Measurements from ENCODE around the gene CDYL.

DNA sequence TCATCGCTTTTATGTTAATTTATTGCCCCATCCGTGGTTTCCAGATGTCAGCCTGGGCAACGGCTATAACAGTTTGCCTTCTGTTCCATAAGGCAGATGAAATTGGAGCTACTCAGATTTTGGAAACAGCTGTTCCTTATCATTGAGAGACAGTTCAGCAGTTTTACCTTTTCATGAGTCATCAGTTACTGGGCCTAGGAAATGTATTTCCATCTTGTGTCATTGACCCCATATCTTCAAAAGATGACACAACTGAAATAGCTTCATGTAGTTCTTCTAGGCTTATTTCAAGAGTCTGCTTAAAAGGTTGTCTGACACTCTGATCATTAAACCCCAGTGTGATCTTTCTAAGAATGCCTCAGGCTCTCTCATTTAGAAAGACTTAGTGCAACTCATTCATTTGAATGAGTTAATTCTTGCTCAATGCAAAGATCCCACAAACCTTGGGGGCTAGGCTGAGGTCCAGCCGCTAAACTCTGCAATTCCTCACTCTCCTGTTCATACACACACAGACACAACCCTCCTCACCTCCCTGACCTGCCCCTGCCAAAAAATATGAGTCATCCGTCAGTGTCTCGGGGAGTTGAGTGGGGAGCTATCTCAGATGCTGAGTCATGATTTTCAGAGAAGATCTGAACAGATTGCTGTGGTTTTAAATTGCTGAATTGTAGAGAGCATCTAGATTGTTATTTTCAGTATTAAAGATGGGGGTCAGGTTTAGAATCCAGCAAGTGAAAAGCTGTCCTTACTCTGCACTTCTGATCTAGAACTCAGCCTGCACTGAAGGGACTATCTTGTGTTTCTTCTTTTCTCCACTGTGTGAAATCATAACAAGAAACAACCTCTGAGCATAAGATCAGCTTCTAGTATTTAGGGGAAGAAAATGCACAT is 165.8 kb downstream of the CDYL start:
- TF ChIP-seq, protein P1, sequence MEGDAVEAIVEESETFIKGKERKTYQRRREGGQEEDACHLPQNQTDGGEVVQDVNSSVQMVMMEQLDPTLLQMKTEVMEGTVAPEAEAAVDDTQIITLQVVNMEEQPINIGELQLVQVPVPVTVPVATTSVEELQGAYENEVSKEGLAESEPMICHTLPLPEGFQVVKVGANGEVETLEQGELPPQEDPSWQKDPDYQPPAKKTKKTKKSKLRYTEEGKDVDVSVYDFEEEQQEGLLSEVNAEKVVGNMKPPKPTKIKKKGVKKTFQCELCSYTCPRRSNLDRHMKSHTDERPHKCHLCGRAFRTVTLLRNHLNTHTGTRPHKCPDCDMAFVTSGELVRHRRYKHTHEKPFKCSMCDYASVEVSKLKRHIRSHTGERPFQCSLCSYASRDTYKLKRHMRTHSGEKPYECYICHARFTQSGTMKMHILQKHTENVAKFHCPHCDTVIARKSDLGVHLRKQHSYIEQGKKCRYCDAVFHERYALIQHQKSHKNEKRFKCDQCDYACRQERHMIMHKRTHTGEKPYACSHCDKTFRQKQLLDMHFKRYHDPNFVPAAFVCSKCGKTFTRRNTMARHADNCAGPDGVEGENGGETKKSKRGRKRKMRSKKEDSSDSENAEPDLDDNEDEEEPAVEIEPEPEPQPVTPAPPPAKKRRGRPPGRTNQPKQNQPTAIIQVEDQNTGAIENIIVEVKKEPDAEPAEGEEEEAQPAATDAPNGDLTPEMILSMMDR (IDR thresholded peaks at IDR 0.05) = no peak
- TF ChIP-seq POLR2A (IDR thresholded peaks at IDR 0.05) = no peak

Data from ovary (tissue), 3 donors.